Measurements from ENCODE around the gene S100PBP. TPM values are rescaled to one million over a fixed set of nuclear protein-coding genes. Genes with fewer than 3 reads are reported as not detected.
"Not testable (repeated sequence)": the region's sequence is repeated elsewhere in the genome, so short reads cannot be mapped to it uniquely, and the experiment has no call there.

Gene S100PBP
- total RNA-seq, 4 donors from 2014 or later: 11.0 to 32.1 (median 18.2) TPM

DNA sequence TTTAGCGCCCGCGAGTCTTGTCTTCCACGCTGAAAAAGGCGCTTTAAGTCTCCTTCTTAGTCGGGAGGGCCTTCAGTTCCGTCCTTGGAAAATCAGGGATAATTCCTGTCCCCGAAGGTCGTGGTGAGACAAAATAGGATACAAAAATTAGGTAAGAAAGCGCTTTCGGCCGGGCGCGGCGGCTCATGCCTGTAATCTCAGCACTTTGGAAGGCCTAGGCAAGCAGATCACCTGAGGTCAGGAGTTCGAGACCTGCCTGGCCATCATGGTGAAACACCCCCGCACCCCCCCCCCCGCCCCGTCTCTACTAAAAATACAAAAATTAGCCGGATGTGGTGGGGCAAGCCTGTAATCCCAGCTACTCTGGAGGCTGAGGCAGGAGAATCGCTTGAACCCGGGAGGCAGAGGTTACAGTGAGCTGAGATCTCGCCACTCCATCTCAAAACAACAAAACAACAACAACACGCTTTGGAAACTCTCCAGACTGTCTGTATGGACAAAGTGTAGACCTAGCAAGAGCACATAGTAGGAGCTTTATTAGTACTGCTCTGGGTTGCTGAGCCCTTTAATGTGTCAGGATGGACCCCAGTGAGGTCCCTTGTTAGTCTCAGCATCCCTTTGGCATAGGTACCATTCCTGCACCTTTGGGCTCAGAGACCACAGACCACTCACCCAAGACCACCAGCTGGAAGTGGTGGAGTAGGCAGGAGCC, 84.5 kb downstream of the S100PBP start:
- peak overlapping the region; percentile 36 for H3K4me3 ChIP-seq (ENCODE audit: low read depth, poor library complexity, severe bottlenecking)
- DNase-seq (ENCODE audit: low spot score in 2 of 2): no peak
- no peak for TF ChIP-seq POLR2A (IDR thresholded peaks at IDR 0.05)
- TF ChIP-seq, protein P1, sequence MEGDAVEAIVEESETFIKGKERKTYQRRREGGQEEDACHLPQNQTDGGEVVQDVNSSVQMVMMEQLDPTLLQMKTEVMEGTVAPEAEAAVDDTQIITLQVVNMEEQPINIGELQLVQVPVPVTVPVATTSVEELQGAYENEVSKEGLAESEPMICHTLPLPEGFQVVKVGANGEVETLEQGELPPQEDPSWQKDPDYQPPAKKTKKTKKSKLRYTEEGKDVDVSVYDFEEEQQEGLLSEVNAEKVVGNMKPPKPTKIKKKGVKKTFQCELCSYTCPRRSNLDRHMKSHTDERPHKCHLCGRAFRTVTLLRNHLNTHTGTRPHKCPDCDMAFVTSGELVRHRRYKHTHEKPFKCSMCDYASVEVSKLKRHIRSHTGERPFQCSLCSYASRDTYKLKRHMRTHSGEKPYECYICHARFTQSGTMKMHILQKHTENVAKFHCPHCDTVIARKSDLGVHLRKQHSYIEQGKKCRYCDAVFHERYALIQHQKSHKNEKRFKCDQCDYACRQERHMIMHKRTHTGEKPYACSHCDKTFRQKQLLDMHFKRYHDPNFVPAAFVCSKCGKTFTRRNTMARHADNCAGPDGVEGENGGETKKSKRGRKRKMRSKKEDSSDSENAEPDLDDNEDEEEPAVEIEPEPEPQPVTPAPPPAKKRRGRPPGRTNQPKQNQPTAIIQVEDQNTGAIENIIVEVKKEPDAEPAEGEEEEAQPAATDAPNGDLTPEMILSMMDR (IDR thresholded peaks at IDR 0.05): no peak
- WGBS, 2 donors: 42% methylated on average over 24 of the region's 24 CpGs
- intact Hi-C loops (cut with DNase I; ENCODE audit: low total_unique reads): no loop called here

DNA sequence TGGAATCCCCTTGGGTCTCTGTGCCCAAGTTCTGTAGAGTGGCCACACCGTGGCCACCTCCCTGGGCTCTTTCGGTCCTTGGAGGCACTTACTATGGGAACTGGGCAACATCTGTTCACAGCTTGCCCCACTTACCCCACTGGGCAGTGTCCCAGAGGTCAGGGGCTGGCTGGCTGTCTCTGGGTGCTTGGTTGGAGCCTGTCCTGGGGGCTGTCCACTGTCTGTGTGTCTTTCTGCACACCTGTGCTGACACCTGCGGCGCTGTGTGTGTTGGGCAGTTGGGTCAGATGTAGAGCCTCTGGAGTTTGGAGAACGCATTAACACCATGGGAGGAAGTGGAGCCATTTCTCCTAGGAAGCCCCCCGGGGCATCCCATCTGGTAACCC, 85.1 kb downstream of the S100PBP start:
- 73 to 74% methylated on average over 6 of the region's 6 CpGs for WGBS, 2 donors
- no peak for DNase-seq (ENCODE audit: low spot score in 2 of 2)
- no peak overlapping the region for H3K4me3 ChIP-seq (ENCODE audit: low read depth, poor library complexity, severe bottlenecking)
- no peak for TF ChIP-seq POLR2A (IDR thresholded peaks at IDR 0.05)
- TF ChIP-seq, protein P1 (IDR thresholded peaks at IDR 0.05): no peak
- intact Hi-C loops (cut with DNase I; ENCODE audit: low total_unique reads): no loop called here

DNA sequence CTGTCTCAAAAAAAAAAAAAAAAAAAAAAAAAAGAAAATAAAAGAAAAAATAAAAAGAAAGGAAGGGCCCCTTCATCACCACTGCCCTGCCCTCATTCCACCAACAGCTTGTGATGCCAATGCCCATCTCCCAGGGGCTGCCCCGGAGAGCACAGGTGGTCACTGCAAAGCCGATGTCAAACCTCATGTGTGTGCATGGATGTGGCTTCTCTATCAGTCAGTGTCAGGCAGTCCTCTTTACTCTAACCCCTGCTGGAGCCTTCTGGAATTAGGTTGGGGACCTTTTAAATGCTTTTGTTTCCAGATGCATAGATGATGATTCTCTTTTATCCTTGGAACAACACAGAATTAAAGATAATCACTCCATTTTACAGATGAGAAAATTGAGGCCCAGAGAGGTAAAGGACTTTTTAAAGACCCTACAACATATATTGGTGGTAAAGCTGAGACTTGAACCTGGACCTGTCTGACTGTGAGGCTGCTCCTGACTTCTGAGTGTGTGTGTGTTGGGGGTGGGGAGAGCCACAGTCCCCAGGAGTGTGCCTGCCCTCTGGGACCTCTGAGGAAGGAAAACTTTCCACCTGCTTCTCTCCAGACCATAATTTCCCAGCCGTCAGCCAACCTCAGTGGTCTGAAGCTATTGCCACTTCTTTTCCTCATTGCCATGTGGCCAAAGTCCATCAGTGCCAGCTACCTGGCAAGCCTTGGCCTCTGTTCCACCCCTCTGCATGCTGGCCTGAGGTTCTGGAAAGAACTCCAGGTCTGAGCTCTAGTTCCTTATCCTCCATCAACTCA, 86.7 kb downstream of the S100PBP start:
- WGBS, 2 donors: 64 to 77% methylated on average over 3 of the region's 3 CpGs
- TF ChIP-seq, protein P1 (IDR thresholded peaks at IDR 0.05): no peak
- TF ChIP-seq POLR2A (IDR thresholded peaks at IDR 0.05): no peak
- DNase-seq (ENCODE audit: low spot score in 2 of 2): no peak
- no peak overlapping the region for H3K4me3 ChIP-seq (ENCODE audit: low read depth, poor library complexity, severe bottlenecking)
- intact Hi-C loops (cut with DNase I; ENCODE audit: low total_unique reads): no loop called here

DNA sequence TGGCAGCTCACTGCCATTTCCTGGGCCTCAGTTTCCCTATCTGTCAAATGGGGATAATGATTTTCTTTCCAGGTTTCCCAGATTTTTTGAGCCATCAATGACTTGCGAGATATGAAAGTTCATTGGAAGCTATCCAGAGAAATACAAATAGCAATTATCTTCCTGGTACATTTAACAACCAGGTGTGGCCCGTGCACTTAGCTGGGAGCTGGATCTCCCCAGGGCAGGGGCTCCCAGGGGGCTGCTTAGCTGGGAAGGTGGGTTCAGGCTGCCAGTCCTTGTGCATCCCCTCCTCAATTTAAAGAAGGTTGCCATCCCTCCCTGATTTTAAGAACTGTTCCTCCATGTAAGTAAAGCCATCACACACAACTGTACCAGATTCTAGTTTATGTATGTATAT, 87.3 kb downstream of the S100PBP start:
- intact Hi-C loops (cut with DNase I; ENCODE audit: low total_unique reads): no loop called here
- TF ChIP-seq, protein P1 (IDR thresholded peaks at IDR 0.05): no peak
- TF ChIP-seq POLR2A (IDR thresholded peaks at IDR 0.05): no peak
- WGBS, 2 donors: 29 to 40% methylated on average over 2 of the region's 2 CpGs
- DNase-seq (ENCODE audit: low spot score in 2 of 2): no peak
- H3K4me3 ChIP-seq (ENCODE audit: low read depth, poor library complexity, severe bottlenecking): no peak overlapping the region

DNA sequence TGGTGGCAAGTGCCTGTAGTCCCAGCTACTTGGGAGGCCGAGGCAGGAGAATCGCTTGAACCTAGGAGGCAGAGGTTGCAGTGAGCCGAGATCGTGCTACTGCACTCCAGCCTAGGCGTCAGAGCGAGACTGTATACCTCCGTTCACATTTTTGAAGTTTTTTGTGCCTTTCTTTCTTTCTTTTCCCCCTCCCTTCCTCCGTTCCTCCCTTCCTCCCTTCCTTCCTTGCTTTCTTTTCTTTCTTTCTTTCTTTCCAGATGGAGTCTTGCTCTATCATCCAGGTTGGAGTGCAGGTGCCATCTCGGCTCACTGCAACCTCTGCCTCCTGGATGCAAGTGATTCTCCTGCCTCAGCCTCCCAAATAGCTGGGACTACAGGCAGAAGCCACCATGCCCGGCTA, 88.1 kb downstream of the S100PBP start:
- 82 to 83% methylated on average over 10 of the region's 10 CpGs for WGBS, 2 donors
- DNase-seq (ENCODE audit: low spot score in 2 of 2); H3K4me3 ChIP-seq (ENCODE audit: low read depth, poor library complexity, severe bottlenecking); intact Hi-C loops (cut with DNase I; ENCODE audit: low total_unique reads): not testable (repeated sequence)

DNA sequence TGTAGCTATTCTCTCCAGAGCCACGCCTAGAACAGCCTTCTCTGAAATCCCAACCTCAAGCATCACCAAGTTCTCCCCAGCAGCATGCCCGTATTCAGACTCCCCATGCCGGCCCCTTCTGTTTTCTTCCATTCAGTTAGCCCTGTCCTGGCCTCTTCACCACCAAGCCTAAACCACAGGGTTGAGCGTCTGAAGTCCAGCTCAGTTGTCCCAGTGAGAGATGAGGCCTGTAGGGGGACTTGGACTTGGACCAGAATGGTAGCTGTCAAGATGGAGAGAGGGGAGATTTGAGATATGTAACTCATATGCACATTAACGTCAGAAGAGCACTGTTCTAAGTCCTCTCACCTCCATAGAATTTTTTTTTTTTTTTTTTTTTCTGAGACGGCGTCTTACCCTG, 89.2 kb downstream of the S100PBP start:
- WGBS, 2 donors: 85 to 88% methylated on average over 7 of the region's 7 CpGs
- H3K4me3 ChIP-seq (ENCODE audit: low read depth, poor library complexity, severe bottlenecking): no peak overlapping the region
- TF ChIP-seq, protein P1 (IDR thresholded peaks at IDR 0.05): no peak
- no peak for TF ChIP-seq POLR2A (IDR thresholded peaks at IDR 0.05)
- intact Hi-C loops (cut with DNase I; ENCODE audit: low total_unique reads): no loop called here
- no peak for DNase-seq (ENCODE audit: low spot score in 2 of 2)
